Erythroblast (primary cell): ENCODE data around the gene LMTK3.

ENCODE experiments used
- GATA1 ChIP-seq: IDR thresholded peaks from 2 replicates; pipeline ENCODE4 v1.6.1; 2011; ENCODE audit warnings: low read depth, mild to moderate bottlenecking, control low read depth, low read length, moderate library complexity
- POLR2A ChIP-seq: IDR thresholded peaks from 2 replicates; pipeline ENCODE4 v1.6.1; 2011; ENCODE audit warnings: mild to moderate bottlenecking, low read length

GRCh38 chr19:48499316-48500090 lies 12.1 kb downstream of the LMTK3 start:
- TF ChIP-seq POLR2A (no peak), GATA1 (no peak)
